Neural crest cell (in vitro differentiated cells): ENCODE results near the gene LATS2. TPM values are rescaled to one million over a fixed set of nuclear protein-coding genes. Genes with fewer than 3 reads are reported as not detected.
A peak's percentile ranks its signal among the peaks of the same experiment; 100 is the strongest.

ENCODE experiments used
- DNase-seq: peaks from one replicate; pipeline ENCODE4 v3.0.0; 2021; ENCODE audit warnings: low read depth, mixed read lengths, low spot score
- H3K27ac Mint-ChIP-seq: one replicate; pipeline ENCODE4 v1.8.0; 2021; ENCODE audit warnings: mild to moderate bottlenecking, mixed read lengths; ENCODE audit not compliant: unreplicated experiment
- H3K27me3 Mint-ChIP-seq: 2 replicates; pipeline ENCODE4 v1.8.0; 2021; ENCODE audit warnings: low read depth, mild to moderate bottlenecking, mixed read lengths
- H3K36me3 Mint-ChIP-seq: 2 replicates; pipeline ENCODE4 v1.8.0; 2021; ENCODE audit warnings: low read depth, mild to moderate bottlenecking, mixed read lengths
- H3K4me1 Mint-ChIP-seq: 2 replicates; pipeline ENCODE4 v1.8.0; 2021; ENCODE audit warnings: mixed read lengths
- H3K4me3 Mint-ChIP-seq: one replicate; pipeline ENCODE4 v1.8.0; 2021; ENCODE audit warnings: mild to moderate bottlenecking, mixed read lengths
- H3K9me3 Mint-ChIP-seq: 2 replicates; pipeline ENCODE4 v1.8.0; 2021; ENCODE audit warnings: mixed read lengths
- total RNA-seq: library from RNA; stranded (reverse); gene quantifications from 2 replicates; pipeline ENCODE4 v1.2.1, GENCODE V29; 2021
- TF ChIP-seq, protein P1 (sequence below): fragments of 200-600 bp; sonication (generic); conservative IDR thresholded peaks from 2 replicates; pipeline ENCODE4 v1.5.0; 2021; ENCODE audit warnings: antibody characterized with exemption, mild to moderate bottlenecking

The LATS2 gene
- total RNA-seq, 1 donor from 2014 or later, result 26.2 TPM

DNA sequence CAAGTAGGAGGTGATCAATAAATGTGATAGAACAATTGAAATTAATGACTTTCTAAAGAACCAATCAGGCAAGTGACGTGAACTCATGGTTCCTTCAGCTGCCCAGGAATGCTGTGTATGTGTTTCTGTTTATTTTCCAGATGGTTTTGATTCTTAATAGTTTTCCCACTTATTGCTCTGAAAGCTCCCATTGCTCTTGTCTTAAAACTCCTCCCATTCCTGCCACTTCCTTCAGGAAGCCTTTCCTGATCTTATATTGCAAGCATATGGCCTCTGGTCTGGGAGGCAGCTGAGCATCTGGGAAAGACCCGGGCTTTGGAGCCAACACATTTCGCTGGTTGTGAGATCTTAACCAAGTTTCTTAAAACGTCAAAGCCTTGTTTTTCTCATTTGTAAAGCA, 17.1 kb upstream of the LATS2 start:
- no peaks in the 10 kb centered on the region for H3K9me3 Mint-ChIP-seq
- peak overlapping the region; percentile 59 for H3K4me3 Mint-ChIP-seq
- no peaks in the 10 kb centered on the region for H3K36me3 Mint-ChIP-seq
- peaks cover 22% of the 10 kb centered on the region for H3K27me3 Mint-ChIP-seq
- peaks cover 22% of the 10 kb centered on the region for H3K4me1 Mint-ChIP-seq
- TF ChIP-seq, protein P1, sequence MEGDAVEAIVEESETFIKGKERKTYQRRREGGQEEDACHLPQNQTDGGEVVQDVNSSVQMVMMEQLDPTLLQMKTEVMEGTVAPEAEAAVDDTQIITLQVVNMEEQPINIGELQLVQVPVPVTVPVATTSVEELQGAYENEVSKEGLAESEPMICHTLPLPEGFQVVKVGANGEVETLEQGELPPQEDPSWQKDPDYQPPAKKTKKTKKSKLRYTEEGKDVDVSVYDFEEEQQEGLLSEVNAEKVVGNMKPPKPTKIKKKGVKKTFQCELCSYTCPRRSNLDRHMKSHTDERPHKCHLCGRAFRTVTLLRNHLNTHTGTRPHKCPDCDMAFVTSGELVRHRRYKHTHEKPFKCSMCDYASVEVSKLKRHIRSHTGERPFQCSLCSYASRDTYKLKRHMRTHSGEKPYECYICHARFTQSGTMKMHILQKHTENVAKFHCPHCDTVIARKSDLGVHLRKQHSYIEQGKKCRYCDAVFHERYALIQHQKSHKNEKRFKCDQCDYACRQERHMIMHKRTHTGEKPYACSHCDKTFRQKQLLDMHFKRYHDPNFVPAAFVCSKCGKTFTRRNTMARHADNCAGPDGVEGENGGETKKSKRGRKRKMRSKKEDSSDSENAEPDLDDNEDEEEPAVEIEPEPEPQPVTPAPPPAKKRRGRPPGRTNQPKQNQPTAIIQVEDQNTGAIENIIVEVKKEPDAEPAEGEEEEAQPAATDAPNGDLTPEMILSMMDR, result no peak
- no peak overlapping the region for H3K27ac Mint-ChIP-seq
- no peak for DNase-seq

DNA sequence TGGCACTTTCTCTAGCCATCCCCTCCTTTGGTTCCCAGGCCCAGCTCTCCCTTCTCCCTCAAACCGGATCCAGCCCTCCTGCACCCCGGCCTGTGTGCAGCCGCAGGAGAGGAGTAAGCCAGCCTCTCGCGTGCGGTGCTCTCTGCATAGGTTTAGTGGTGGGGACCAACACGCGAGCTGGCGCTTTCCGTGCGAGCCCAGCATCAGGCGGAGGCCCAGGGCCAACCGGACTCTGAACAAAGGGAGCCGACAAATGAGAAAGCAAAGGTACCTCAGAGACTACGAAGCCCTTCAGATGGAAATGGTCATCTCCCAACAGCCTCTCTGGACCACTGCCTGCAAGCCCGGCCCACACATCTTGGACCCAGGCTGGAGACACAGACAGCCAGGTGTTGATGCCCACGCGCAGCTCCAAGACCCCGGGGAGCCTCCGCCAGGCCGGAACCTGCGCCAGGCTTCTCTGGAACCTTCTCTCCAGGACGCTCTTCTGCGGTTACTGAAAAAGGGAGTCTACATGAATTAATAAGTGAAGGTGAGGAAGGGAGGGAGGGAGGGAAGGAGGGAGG, 16.5 kb upstream of the LATS2 start:
- H3K9me3 Mint-ChIP-seq, result no peaks in the 10 kb centered on the region
- H3K27me3 Mint-ChIP-seq, result peaks cover 22% of the 10 kb centered on the region
- H3K4me1 Mint-ChIP-seq, result peaks cover 22% of the 10 kb centered on the region
- DNase-seq, result no peak
- TF ChIP-seq, protein P1, result no peak
- no peaks in the 10 kb centered on the region for H3K36me3 Mint-ChIP-seq
- peak overlapping the region; percentile 69 for H3K4me3 Mint-ChIP-seq
- peak overlapping the region; percentile 78 for H3K27ac Mint-ChIP-seq

DNA sequence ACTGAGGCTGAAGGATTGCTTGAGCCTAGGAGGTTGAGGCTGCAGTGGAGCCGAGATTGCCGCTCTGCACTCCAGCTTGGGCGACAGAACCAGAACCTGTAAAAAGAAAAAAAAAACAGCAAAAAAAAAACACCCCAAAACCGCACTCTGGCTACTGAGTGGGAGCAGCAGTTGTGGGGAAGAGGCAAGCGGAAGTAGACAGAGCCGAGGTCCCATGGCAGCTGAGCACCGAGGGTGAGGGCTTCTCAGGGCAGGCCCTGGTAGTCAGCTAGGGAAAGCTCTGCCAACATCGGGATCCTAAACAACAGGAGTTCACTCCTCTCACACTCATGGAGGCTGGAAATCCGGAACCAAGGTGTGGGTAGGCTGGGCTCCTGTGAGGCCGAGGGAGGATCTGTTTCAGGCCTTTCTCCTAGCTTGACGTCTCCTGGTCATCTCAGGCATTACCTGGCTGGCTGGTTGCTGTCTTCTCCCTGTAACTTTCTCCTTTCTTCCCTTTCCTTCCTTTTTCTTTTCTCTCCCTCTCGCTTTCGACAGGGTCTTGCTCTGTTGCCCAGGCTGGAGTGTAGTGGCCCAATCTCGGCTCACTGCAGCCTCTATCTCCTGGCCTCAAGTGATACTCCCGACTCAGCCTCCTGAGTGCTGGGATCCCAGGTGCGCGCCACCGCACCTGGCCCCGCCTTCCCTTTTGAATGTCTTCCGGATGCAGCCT, 15.8 kb upstream of the LATS2 start:
- Mint-ChIP-seq H3K9me3 (no peaks in the 10 kb centered on the region), H3K27me3 (peaks cover 22% of the 10 kb centered on the region), H3K36me3 (no peaks in the 10 kb centered on the region), H3K27ac (peak overlapping the region; percentile 78), H3K4me3 (peak overlapping the region; percentile 69), H3K4me1 (peaks cover 22% of the 10 kb centered on the region)
- TF ChIP-seq, protein P1, result no peak
- no peak for DNase-seq

DNA sequence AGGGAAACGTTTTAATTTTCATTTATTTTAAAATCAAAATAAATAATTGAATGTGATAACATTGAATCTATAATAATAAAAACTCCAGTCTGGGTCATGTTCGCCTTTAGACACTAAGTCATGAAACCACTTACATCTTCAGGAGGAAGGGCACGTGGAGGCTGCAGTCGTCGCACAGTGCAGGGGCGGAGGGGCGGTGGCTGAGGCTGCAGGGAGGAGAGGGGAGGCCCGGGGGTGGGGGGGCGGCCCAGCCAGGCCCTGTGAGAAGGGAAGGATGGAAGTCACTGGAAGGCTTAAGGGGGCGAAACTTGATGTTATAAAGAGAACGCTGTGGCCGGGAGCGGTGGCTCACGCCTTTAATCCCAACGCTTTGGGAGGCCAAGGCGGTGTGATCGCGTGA, 14.9 kb upstream of the LATS2 start:
- Mint-ChIP-seq H3K9me3 (no peaks in the 10 kb centered on the region), H3K27me3 (peaks cover 22% of the 10 kb centered on the region), H3K4me1 (peaks cover 22% of the 10 kb centered on the region), H3K4me3 (peak overlapping the region; percentile 54), H3K27ac (no peak overlapping the region), H3K36me3 (no peaks in the 10 kb centered on the region)
- DNase-seq, result no peak
- TF ChIP-seq, protein P1, result no peak

DNA sequence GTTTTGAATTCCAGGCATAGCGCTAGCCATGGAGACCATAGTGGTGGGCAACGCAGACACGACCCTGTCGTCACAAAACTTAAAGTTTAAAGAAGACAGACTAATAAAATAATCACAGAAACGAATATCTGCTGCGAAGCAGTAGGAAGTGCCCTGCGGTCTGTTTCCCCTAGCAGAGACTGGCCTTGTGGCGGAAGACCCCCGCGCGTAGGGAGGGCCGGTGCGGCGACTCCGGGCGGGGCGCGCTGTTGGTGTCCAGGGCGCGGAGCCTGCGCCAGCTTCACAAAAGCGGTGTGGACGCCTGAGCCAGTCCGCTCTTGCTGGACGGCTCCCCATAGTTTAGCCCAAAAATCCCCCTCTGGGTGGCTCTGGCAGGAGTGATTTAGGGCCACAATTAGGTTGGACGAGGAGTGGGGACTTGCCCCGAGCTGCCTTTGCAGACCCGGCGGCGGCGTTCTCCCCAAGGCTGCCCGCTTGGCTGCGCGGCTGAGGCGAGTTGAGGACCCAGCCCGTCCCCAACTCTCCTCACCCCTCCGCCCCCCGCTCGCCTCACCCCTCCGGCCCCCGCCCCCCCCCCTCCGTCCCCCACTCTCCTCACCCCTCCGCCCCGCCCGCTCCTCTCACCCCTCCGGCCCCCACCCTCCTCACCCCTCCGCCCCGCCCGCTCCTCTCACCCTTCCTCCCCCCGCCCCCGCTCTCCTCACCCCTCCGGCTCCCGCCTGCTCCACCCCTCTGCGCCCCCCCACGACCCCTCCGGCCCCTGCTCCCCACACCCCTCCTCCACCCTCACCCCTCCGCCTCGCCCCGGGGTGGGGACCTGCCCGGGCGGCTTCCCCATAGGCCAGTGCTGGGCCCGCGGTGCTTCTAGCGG, 14.2 kb upstream of the LATS2 start:
- Mint-ChIP-seq H3K36me3 (no peaks in the 10 kb centered on the region), H3K4me1 (peaks cover 22% of the 10 kb centered on the region), H3K9me3 (no peaks in the 10 kb centered on the region), H3K4me3 (peak overlapping the region; percentile 89), H3K27ac (peak overlapping the region; percentile 75), H3K27me3 (peaks cover 22% of the 10 kb centered on the region)
- DNase-seq, result peak; percentile 55
- TF ChIP-seq, protein P1, result no peak
